AG04450 (cell line): ENCODE measurements around the gene DEGS2. TPM values are rescaled to one million over a fixed set of nuclear protein-coding genes. Genes with fewer than 3 reads are reported as not detected.

Experiments used
- CTCF ChIA-PET: fragments of 300-600, 350-600 bp; formaldehyde crosslinking; extraction: SDS; loops from one replicate; lab custom pipeline; 2022; ENCODE audit warnings: antibody characterized with exemption, inconsistent platforms; lab: Charles Lee
- POLR2A ChIA-PET: fragments of 350-600 bp; formaldehyde crosslinking; extraction: SDS; loops from one replicate; lab custom pipeline; 2021; ENCODE audit warnings: antibody characterized with exemption, inconsistent platforms; lab: Yijun Ruan, JAX
- DNase-seq: peaks from one replicate; pipeline ENCODE4 v3.0.0-alpha.2; 2011; ENCODE audit warnings: low read depth, low spot score
- H3K27ac ChIP-seq: one replicate; pipeline ENCODE4 v1.5.1; 2012; ENCODE audit warnings: low read depth, low read length, control low read depth
- H3K27me3 ChIP-seq: one replicate; pipeline ENCODE4 v1.6.0; 2012; ENCODE audit warnings: low read length; ENCODE audit not compliant: control insufficient read depth, insufficient read depth
- H3K4me3 ChIP-seq: 2 replicates; pipeline ENCODE4 v1.5.1; 2011; ENCODE audit warnings: mild to moderate bottlenecking, low read depth, low read length, control low read depth
- H3K9me3 ChIP-seq: 2 replicates; pipeline ENCODE4 v1.5.1; 2012; ENCODE audit warnings: low read length; ENCODE audit not compliant: control insufficient read depth, insufficient read depth
- polyA plus RNA-seq: library from polyadenylated mRNA; depleted of rRNA; stranded (reverse); fragments of >200 nt; gene quantifications from 2 replicates; pipeline ENCODE4 v1.2.3, GENCODE V29; 2011
- TF ChIP-seq, protein P1 (sequence below): IDR thresholded peaks from 2 replicates; pipeline ENCODE4 v1.5.1; 2011; ENCODE audit warnings: low read depth, low read length, control low read depth, inconsistent platforms

DEGS2 gene
- polyA plus RNA-seq, 1 experiment = not detected

DNA sequence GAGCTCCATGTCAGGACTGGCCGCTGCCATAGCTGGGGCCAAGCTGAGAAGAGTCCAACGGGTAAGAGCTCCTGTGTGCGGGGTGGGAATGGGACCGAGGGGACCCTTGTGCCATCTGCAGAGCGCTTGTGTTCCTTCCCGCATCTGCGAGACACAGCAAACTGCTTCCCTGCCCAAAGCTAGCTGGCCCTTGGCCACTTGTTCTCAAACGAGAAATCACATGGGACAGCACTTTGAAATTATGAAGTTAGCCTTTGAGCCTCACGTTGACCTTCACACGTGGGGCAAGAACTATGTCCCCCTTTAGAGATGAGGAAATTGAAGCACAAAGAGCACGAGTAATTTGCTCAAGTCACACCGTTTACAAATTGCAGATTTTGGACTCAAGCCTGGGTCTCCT is 30.8 kb downstream of the DEGS2 start:
- Histone ChIP-seq H3K27me3 (no peaks in the 10 kb centered on the region), H3K27ac (no peak overlapping the region), H3K9me3 (no peaks in the 10 kb centered on the region), H3K4me3 (no peak overlapping the region)
- DNase-seq = no peak
- CTCF ChIA-PET = no interaction called here
- TF ChIP-seq, protein P1, sequence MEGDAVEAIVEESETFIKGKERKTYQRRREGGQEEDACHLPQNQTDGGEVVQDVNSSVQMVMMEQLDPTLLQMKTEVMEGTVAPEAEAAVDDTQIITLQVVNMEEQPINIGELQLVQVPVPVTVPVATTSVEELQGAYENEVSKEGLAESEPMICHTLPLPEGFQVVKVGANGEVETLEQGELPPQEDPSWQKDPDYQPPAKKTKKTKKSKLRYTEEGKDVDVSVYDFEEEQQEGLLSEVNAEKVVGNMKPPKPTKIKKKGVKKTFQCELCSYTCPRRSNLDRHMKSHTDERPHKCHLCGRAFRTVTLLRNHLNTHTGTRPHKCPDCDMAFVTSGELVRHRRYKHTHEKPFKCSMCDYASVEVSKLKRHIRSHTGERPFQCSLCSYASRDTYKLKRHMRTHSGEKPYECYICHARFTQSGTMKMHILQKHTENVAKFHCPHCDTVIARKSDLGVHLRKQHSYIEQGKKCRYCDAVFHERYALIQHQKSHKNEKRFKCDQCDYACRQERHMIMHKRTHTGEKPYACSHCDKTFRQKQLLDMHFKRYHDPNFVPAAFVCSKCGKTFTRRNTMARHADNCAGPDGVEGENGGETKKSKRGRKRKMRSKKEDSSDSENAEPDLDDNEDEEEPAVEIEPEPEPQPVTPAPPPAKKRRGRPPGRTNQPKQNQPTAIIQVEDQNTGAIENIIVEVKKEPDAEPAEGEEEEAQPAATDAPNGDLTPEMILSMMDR = no peak
- POLR2A ChIA-PET = no interaction called here

DNA sequence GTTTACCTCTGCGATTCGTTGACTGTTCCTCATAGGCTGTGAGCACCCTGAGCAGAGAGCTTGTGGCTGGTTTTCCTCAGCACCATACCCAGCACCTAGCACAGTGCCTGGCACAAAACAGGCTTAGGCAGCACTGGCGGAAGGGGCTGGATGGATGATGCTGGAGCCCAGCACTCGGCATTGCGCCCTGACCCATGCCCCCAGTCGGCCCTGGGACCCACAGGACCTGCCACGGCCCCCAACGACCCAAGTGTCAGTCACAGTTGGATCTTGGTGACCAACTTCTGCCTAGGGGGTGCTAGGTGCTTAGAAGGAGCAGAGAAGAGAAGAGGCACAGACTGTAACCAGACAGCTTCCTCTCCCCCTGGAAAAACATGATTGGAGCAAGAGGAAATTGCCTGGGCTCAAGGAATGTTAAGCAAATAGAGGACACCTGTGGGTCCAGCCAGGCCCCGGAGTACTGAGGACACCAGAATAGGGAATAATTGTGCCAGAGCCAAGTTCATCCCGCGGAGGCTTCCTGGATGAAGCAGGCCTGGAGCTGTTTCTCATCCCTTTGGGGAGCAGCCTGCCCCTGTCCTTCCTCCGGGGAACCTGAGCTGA is 31.5 kb downstream of the DEGS2 start:
- Histone ChIP-seq H3K27ac (no peak overlapping the region), H3K4me3 (no peak overlapping the region), H3K27me3 (no peaks in the 10 kb centered on the region), H3K9me3 (no peaks in the 10 kb centered on the region)
- no peak for DNase-seq
- ChIA-PET CTCF (no interaction called here), POLR2A (no interaction called here)
- TF ChIP-seq, protein P1 = no peak

GRCh38 chr14:100126401-100126800 is 33.0 kb downstream of the DEGS2 start:
- H3K9me3 ChIP-seq = no peaks in the 10 kb centered on the region
- no peak for DNase-seq
- no peak overlapping the region for H3K4me3 ChIP-seq
- no peaks in the 10 kb centered on the region for H3K27me3 ChIP-seq
- ChIA-PET POLR2A (no interaction called here), CTCF (interaction anchor here (1.0 kb wide), 1 partner anchor 18 kb away, joined by 3 read pairs; no protein-coding TSS in a partner anchor)
- H3K27ac ChIP-seq = no peak overlapping the region
- TF ChIP-seq, protein P1 = no peak

DNA sequence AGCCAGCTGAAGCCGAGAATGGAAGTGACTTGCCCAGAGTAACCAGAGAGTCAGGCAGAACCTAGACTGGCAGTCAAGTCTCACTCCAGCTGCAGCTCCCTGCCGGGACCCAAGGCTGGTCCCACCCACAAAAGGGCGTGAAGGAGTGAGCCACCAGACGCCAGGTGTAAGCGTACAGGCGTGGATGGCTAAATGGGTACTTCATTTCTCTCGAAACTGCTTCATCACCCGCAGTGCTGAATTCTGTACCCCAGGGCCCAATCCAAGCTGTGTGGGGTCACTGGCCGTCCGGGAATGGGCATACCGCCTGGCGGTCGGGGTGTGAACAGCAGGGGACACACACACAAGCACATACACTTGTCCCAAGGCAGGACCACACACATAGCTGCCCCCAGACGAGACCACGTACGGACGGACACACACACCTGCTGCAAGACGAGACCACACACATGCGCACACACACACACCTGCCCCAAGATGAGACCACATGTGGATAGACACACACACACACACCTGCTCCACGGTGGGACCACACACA is 34.8 kb downstream of the DEGS2 start:
- TF ChIP-seq, protein P1 = no peak
- H3K9me3 ChIP-seq = no peaks in the 10 kb centered on the region
- no peaks in the 10 kb centered on the region for H3K27me3 ChIP-seq
- no peak overlapping the region for H3K4me3 ChIP-seq
- H3K27ac ChIP-seq = no peak overlapping the region
- DNase-seq = no peak
- CTCF ChIA-PET = no interaction called here
- POLR2A ChIA-PET = no interaction called here

DNA sequence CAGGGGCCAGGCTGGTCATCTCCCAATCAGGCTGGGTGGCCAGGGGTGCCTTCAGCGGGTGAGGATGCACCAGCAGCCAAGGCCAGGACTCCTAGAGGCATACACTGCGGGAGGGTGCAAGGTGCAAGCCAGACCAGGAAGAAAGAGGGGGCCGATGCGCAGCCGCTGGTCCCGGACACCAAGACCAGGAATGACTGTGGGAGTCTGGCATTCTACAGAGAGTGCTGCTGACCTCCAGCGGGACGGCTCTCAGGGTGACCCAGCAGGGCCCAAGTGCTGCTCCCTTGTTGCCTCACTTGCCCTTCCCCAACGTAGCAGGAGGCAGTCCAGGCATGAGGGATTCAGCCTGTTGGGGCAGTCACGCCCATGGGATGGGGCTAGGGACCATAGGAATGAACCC is 35.8 kb downstream of the DEGS2 start:
- Histone ChIP-seq H3K27ac (no peak overlapping the region), H3K4me3 (no peak overlapping the region), H3K27me3 (no peaks in the 10 kb centered on the region), H3K9me3 (no peaks in the 10 kb centered on the region)
- TF ChIP-seq, protein P1 = no peak
- no peak for DNase-seq
- ChIA-PET CTCF (no interaction called here), POLR2A (interaction anchor here (0.7 kb wide), 1 partner anchor 9 kb away, joined by 3 read pairs; no protein-coding TSS in a partner anchor)
